Astrocyte of the spinal cord (primary cell): ENCODE results near the gene REEP3.

ENCODE experiments used
- DNase-seq: peaks from one replicate; pipeline ENCODE4 v3.0.0; 2011; ENCODE audit warnings: low read depth, low spot score
- H3K4me3 ChIP-seq: 2 replicates; pipeline ENCODE4 v1.5.1; 2011; ENCODE audit warnings: low read depth, mild to moderate bottlenecking, low read length, moderate library complexity
- CTCF ChIP-seq: IDR thresholded peaks from 2 replicates; pipeline ENCODE4 v1.5.1; 2012; ENCODE audit warnings: low read depth, mild to moderate bottlenecking, low read length, inconsistent platforms
- in situ Hi-C: cut with HindIII; loops from 2 replicates; pipeline ENCODE4 v1.10.0; 2017; ENCODE audit warnings: low sequenced_read_pairs

Gene REEP3

GRCh38 chr10:63595072-63595471 lies 73.9 kb downstream of the REEP3 start:
- DNase-seq = no peak

GRCh38 chr10:63596924-63597323 lies 75.7 kb downstream of the REEP3 start:
- H3K4me3 ChIP-seq = no peak overlapping the region
- no peak for DNase-seq
- in situ Hi-C loops = no loop called here
- TF ChIP-seq CTCF = no peak

More at GRCh38 chr10:63595072-63595471, 73.9 kb downstream of the REEP3 start:
- in situ Hi-C loops = no loop called here
- no peak for TF ChIP-seq CTCF
- H3K4me3 ChIP-seq = no peak overlapping the region

DNA sequence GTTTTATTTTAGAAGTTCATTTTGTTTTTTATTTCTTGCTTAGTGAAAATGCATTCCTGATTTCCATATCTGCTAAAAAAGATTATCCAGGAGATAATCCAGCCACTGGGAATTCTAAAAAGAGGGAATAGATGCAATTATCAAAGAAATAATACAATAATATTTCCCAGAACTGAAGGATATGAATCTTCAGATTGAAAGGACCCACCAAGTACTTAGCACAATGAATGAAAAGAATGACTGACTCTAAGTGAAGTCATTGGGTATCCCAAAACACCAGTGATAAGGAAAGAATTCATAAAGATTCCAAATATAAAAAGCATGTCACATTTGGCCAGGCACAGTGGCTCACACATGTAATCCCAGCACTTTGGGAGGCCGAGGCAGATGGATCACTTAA lies 79.3 kb downstream of the REEP3 start:
- DNase-seq = no peak
- no peak for TF ChIP-seq CTCF
- in situ Hi-C loops = no loop called here
- H3K4me3 ChIP-seq = no peak overlapping the region

- TF ChIP-seq CTCF = no peak
- in situ Hi-C loops = no loop called here
- H3K4me3 ChIP-seq = no peak overlapping the region
- DNase-seq = peak; percentile 72
Observed at GRCh38 chr10:63603709-63604445, 82.7 kb downstream of the REEP3 start.

GRCh38 chr10:63605197-63605967 lies 84.2 kb downstream of the REEP3 start:
- H3K4me3 ChIP-seq = no peak overlapping the region
- peak; percentile 26 for DNase-seq
- TF ChIP-seq CTCF = no peak
- in situ Hi-C loops = no loop called here

DNA sequence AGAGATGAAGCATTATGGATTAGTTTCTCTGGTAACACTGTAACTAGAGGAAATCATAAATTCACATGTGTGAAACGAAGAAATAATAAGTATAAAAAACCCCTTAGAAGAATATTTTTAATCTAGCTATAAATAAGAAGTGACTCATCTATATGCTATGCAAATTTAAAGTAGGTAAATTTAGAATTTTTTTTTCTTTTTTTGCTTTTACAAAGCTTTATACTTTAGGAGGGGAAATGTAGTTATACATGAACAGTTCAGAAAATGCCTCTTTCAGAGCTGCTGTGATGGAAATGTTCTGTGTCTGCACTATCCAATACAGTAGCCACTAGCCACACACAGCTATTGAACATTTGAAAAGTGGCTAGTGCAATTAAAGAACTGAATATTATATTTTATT lies 87.3 kb downstream of the REEP3 start:
- in situ Hi-C loops = no loop called here
- no peak for TF ChIP-seq CTCF
- DNase-seq = no peak

More for the DNA sequence above, 87.3 kb downstream of the REEP3 start:
- no peak overlapping the region for H3K4me3 ChIP-seq
